Measurements from ENCODE around the gene PCDHGC3. TPM values are rescaled to one million over a fixed set of nuclear protein-coding genes. Genes with fewer than 3 reads are reported as not detected.

The PCDHGC3 gene
- total and polyA plus RNA-seq, 9 of the 15 experiments (the other 6 are each of a cell fraction or from before 2014, with no cell fraction given): 0.07 TPM; not detected in 8

DNA sequence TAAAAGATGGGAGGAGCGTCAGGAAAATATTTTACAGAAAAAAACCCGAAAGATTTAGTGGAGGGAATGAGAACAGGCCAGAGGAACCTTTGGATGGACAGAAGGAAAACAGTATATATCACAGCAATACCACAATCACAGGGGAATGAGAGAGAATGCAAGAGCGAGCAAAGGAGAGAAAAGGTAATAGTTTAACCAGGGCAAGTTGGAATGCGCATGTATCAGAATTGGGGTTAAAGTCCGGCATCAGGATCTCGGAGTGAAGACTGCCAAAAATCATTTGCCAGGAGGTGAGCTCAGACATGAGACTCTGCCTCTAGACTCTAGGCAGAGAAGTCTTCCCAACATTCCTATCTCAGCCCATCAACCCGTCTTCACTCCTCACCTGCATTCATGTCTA is 49.9 kb downstream of the PCDHGC3 start:
- ChIA-PET CTCF (ENCODE audit: low intra/inter-chr PET ratio) (interaction anchor here (0.7 to 1.8 kb wide), 5 partner anchors 123 to 202 kb away, joined by 3 to 7 read pairs (median 4); partner anchors contain the start of genes PCDHGA3 and PCDHGA9), POLR2A (no interaction called here)
- Histone ChIP-seq H3K9me3 (replicated peaks; ENCODE audit: control insufficient read depth, insufficient read depth, low read depth, low read length) (no peaks in the 10 kb centered on the region), H2AFZ (ENCODE audit: low read depth, low read length) (no peak overlapping the region), H4K20me1 (replicated peaks; ENCODE audit: control insufficient read depth, insufficient read depth, low read length) (no peaks in the 10 kb centered on the region; the same call in 1 of the 2 replicates), H3K4me1 (replicated peaks in 1 of 2; ENCODE audit: control insufficient read depth in 2 of 2, insufficient read depth in 2 of 2, low read length in 2 of 2) (peaks cover 0 to 9% of the 10 kb centered on the region in 2 experiments; a peak in 2 of 5 replicates), H3K27me3 (ENCODE audit: control insufficient read depth in 2 of 2, insufficient read depth in 2 of 2, low read length in 2 of 2) (no peaks in the 10 kb centered on the region), H3K27ac (ENCODE audit: extremely low read depth, low read depth, low read length) (no peak overlapping the region), H3K36me3 (ENCODE audit: control insufficient read depth, insufficient read depth, low read length) (peaks cover 99% of the 10 kb centered on the region), H3K4me3 (no peak overlapping the region), H3K9ac (ENCODE audit: insufficient read depth in 1 of 2, low read depth in 2 of 2, low read length in 2 of 2) (no peak overlapping the region), H3K79me2 (ENCODE audit: control insufficient read depth, insufficient read depth, low read length) (no peaks in the 10 kb centered on the region), H3K4me2 (ENCODE audit: insufficient read depth, low read length) (no peak overlapping the region), H3K9me1 (ENCODE audit: control insufficient read depth, insufficient read depth, low read length) (no peaks in the 10 kb centered on the region)
- 91% methylated on average over 6 of the region's 7 CpGs for WGBS (ENCODE audit: insufficient coverage, low coverage, missing lambda C conversion rate)
- FAIRE-seq (no peak), ATAC-seq (no peak), DNase-seq (ENCODE audit: extremely low read depth in 1 of 4, low spot score in 3 of 4) (no peak)
- BruUV-seq (replicated peaks): no TSS peak
- intact Hi-C loops (cut with micrococcal nuclease): no loop called here
- in situ Hi-C loops (cut with MboI): no loop called here
- TF ChIP-seq L3MBTL2 (IDR thresholded peaks at IDR 0.05): no peak
- TF ChIP-seq, protein P1, sequence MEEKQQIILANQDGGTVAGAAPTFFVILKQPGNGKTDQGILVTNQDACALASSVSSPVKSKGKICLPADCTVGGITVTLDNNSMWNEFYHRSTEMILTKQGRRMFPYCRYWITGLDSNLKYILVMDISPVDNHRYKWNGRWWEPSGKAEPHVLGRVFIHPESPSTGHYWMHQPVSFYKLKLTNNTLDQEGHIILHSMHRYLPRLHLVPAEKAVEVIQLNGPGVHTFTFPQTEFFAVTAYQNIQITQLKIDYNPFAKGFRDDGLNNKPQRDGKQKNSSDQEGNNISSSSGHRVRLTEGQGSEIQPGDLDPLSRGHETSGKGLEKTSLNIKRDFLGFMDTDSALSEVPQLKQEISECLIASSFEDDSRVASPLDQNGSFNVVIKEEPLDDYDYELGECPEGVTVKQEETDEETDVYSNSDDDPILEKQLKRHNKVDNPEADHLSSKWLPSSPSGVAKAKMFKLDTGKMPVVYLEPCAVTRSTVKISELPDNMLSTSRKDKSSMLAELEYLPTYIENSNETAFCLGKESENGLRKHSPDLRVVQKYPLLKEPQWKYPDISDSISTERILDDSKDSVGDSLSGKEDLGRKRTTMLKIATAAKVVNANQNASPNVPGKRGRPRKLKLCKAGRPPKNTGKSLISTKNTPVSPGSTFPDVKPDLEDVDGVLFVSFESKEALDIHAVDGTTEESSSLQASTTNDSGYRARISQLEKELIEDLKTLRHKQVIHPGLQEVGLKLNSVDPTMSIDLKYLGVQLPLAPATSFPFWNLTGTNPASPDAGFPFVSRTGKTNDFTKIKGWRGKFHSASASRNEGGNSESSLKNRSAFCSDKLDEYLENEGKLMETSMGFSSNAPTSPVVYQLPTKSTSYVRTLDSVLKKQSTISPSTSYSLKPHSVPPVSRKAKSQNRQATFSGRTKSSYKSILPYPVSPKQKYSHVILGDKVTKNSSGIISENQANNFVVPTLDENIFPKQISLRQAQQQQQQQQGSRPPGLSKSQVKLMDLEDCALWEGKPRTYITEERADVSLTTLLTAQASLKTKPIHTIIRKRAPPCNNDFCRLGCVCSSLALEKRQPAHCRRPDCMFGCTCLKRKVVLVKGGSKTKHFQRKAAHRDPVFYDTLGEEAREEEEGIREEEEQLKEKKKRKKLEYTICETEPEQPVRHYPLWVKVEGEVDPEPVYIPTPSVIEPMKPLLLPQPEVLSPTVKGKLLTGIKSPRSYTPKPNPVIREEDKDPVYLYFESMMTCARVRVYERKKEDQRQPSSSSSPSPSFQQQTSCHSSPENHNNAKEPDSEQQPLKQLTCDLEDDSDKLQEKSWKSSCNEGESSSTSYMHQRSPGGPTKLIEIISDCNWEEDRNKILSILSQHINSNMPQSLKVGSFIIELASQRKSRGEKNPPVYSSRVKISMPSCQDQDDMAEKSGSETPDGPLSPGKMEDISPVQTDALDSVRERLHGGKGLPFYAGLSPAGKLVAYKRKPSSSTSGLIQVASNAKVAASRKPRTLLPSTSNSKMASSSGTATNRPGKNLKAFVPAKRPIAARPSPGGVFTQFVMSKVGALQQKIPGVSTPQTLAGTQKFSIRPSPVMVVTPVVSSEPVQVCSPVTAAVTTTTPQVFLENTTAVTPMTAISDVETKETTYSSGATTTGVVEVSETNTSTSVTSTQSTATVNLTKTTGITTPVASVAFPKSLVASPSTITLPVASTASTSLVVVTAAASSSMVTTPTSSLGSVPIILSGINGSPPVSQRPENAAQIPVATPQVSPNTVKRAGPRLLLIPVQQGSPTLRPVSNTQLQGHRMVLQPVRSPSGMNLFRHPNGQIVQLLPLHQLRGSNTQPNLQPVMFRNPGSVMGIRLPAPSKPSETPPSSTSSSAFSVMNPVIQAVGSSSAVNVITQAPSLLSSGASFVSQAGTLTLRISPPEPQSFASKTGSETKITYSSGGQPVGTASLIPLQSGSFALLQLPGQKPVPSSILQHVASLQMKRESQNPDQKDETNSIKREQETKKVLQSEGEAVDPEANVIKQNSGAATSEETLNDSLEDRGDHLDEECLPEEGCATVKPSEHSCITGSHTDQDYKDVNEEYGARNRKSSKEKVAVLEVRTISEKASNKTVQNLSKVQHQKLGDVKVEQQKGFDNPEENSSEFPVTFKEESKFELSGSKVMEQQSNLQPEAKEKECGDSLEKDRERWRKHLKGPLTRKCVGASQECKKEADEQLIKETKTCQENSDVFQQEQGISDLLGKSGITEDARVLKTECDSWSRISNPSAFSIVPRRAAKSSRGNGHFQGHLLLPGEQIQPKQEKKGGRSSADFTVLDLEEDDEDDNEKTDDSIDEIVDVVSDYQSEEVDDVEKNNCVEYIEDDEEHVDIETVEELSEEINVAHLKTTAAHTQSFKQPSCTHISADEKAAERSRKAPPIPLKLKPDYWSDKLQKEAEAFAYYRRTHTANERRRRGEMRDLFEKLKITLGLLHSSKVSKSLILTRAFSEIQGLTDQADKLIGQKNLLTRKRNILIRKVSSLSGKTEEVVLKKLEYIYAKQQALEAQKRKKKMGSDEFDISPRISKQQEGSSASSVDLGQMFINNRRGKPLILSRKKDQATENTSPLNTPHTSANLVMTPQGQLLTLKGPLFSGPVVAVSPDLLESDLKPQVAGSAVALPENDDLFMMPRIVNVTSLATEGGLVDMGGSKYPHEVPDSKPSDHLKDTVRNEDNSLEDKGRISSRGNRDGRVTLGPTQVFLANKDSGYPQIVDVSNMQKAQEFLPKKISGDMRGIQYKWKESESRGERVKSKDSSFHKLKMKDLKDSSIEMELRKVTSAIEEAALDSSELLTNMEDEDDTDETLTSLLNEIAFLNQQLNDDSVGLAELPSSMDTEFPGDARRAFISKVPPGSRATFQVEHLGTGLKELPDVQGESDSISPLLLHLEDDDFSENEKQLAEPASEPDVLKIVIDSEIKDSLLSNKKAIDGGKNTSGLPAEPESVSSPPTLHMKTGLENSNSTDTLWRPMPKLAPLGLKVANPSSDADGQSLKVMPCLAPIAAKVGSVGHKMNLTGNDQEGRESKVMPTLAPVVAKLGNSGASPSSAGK (IDR thresholded peaks at IDR 0.05): no peak
- no peak for TF ChIP-seq FOS (IDR thresholded peaks at IDR 0.05; ENCODE audit: extremely low read depth, insufficient read length)
- TF ChIP-seq, protein P2, sequence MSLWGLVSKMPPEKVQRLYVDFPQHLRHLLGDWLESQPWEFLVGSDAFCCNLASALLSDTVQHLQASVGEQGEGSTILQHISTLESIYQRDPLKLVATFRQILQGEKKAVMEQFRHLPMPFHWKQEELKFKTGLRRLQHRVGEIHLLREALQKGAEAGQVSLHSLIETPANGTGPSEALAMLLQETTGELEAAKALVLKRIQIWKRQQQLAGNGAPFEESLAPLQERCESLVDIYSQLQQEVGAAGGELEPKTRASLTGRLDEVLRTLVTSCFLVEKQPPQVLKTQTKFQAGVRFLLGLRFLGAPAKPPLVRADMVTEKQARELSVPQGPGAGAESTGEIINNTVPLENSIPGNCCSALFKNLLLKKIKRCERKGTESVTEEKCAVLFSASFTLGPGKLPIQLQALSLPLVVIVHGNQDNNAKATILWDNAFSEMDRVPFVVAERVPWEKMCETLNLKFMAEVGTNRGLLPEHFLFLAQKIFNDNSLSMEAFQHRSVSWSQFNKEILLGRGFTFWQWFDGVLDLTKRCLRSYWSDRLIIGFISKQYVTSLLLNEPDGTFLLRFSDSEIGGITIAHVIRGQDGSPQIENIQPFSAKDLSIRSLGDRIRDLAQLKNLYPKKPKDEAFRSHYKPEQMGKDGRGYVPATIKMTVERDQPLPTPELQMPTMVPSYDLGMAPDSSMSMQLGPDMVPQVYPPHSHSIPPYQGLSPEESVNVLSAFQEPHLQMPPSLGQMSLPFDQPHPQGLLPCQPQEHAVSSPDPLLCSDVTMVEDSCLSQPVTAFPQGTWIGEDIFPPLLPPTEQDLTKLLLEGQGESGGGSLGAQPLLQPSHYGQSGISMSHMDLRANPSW (CRISPR knock-in tag; IDR thresholded peaks at IDR 0.05): no peak
- TF ChIP-seq SMC3 (conservative IDR thresholded peaks at IDR 0.05; ENCODE audit: insufficient read depth, low read depth, low read length): no peak
- TF ChIP-seq, protein P3, sequence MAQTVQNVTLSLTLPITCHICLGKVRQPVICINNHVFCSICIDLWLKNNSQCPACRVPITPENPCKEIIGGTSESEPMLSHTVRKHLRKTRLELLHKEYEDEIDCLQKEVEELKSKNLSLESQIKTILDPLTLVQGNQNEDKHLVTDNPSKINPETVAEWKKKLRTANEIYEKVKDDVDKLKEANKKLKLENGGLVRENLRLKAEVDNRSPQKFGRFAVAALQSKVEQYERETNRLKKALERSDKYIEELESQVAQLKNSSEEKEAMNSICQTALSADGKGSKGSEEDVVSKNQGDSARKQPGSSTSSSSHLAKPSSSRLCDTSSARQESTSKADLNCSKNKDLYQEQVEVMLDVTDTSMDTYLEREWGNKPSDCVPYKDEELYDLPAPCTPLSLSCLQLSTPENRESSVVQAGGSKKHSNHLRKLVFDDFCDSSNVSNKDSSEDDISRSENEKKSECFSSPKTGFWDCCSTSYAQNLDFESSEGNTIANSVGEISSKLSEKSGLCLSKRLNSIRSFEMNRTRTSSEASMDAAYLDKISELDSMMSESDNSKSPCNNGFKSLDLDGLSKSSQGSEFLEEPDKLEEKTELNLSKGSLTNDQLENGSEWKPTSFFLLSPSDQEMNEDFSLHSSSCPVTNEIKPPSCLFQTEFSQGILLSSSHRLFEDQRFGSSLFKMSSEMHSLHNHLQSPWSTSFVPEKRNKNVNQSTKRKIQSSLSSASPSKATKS (CRISPR knock-in tag; IDR thresholded peaks at IDR 0.05): no peak
